Tongue (tissue), 2 donors: ENCODE measurements around the gene CBX3. TPM values are rescaled to one million over a fixed set of nuclear protein-coding genes. Genes with fewer than 3 reads are reported as not detected.
"Not testable (repeated sequence)": the region's sequence is repeated elsewhere in the genome, so short reads cannot be mapped to it uniquely, and the experiment has no call there.

Experiments
- DNase-seq: peaks from one replicate; pipeline ENCODE4 v3.0.0-alpha.2; 2015
- total RNA-seq: library from RNA; depleted of rRNA; stranded (reverse); fragments of >200 nt; gene quantifications from one replicate; pipeline ENCODE4 v1.2.3, GENCODE V29; 2014

Gene CBX3
- total RNA-seq, 1 donor from 2014 or later: 114 TPM

- DNase-seq: peak; percentile 64
Observed at GRCh38 chr7:26202019-26202990, 760 bp downstream of the CBX3 start.

DNA sequence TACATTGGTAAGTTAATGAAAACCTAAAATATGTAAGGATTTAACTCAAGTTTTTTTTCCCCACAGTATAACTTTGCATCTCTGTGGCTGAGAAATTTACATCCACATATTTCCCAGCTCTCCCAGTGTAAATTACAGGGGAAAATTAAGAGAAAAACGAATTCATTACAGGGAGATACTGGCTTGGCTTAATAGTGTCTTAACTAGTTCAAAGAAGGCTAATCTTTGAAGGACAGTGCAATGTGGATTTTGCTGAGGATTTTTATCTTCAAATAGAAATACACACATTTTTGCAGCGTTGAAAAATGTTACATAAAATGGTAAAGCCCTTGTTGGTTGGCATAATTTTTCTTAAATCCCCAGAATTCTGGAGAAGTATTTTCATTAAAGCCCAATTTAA is 1.5 kb downstream of the CBX3 start:
- no peak for DNase-seq

- no peak for DNase-seq
Observed at GRCh38 chr7:26208040-26208439, 6.5 kb downstream of the CBX3 start.

- no peak for DNase-seq
Observed at GRCh38 chr7:26212921-26213718, 11.6 kb downstream of the CBX3 start.

GRCh38 chr7:26213807-26214515 is 12.4 kb downstream of the CBX3 start:
- no peak for DNase-seq

DNA sequence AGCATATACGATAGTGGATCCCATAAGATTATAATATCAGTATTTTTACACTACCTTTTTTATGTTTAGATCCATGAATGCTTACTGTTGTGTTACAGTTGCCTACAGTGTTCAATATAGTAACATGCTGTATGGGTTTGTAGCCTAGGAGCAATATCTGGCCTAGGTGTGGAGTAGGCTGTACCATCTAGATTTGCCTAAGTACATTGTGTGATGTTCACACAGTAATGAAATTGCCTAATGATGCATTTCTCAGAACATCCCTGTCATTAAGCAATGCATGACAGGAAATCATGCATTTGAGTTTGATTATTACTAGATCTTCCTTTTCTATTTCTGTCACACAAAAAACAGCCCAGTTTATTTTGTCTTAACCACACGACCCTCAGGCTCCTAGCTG is 14.5 kb downstream of the CBX3 start:
- no peak for DNase-seq

DNA sequence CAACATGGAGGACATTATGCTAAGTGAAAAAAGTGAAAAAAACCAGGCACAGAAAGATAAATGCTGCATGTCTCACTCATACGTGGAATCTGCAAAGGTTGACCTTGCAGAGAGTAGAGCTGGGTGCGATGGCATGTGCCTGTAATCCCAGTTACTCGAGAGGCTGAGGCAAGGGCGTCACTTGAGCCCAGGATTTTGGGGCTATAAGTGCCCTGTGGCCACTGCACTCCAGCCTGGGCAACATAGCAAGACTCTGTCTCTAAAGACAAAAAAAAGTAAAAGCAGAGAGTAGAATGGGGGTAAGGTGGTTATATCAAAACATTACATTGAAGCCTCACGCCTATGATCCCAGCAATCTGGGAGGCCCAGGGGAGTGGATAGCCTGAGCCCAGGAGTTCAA is 22.8 kb downstream of the CBX3 start:
- no peak for DNase-seq

DNA sequence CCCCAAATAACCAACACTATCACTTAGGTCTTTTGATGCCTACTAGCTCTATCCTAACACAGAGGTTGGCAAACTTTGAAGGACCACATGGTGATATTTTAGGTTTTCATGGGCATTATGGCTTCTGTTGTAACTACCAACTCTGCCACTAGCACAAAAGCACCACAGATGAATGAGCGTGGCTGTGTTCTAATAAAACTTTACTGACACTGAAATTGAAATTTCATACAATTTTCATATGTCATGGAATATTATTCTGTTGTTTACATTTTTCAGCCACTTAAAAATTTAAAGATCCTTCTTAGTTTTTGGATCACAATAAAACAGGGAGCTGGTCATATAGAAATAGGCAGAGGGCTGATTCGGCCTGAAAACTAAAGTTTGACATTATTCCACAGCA is 26.4 kb downstream of the CBX3 start:
- no peak for DNase-seq

GRCh38 chr7:26233902-26234511 is 32.5 kb downstream of the CBX3 start:
- DNase-seq: no peak

- no peak for DNase-seq
Observed at GRCh38 chr7:26237035-26237807, 35.7 kb downstream of the CBX3 start.

GRCh38 chr7:26238032-26238431 is 36.5 kb downstream of the CBX3 start:
- no peak for DNase-seq

- no peak for DNase-seq
Observed at GRCh38 chr7:26245150-26245549, 43.6 kb downstream of the CBX3 start.

DNA sequence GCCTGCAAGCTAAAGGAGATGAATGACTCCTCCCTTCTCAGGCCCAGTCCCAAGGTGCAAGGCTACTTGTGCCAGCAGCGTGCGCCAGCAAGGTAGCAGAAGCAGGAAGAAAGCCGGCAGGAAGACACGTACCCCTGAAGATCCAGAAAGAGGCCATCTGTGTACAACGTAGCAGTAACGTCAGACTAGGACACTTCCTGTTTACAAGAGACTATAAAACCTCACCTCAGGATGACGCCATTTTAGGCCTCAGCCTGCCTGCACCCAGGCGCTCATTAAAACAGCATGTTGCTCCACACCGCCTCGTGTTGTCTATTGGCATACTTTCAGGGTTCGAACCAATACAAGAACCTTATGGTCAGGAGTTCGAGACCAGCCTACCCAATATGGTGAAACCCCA is 48.7 kb downstream of the CBX3 start:
- DNase-seq: no peak

DNA sequence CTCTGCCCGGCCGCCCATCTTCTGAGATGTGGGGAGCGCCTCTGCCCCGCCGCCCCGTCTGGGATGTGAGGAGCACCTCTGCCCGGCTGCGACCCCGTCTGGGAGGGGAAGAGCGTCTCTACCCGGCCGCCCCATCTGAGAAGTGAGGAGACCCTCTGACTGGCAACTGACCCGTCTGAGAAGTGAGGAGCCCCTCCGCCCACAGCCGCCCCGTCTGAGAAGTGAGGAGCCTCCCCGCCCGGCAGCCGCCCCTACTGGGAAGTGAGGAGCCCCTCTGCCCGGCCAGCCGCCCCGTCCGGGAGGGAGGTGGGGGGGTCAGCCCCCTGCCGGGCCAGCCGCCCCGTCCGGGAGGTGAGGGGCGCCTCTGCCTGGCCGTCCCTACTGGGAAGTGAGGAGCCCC is 60.3 kb downstream of the CBX3 start:
- not testable (repeated sequence) for DNase-seq

Other genes starting within 250 kb of the CBX3 start
- gene NFE2L3, start 49.5 kb upstream of the CBX3 start, total RNA-seq: 1.1 TPM
- gene HNRNPA2B1, start 999 bp upstream of the CBX3 start, total RNA-seq: 257 TPM
- gene SNX10, start 90.1 kb downstream of the CBX3 start, total RNA-seq: 3.4 TPM